OCI-LY1 (cell line): Measurements from ENCODE around the gene PIP4K2A.

Experiments used
- EZH2 ChIP-seq: fragments of 200-600 bp; sonication (generic), shearing (Covaris generic); IDR thresholded peaks from 2 replicates; pipeline ENCODE4 v1.8.0; 2017; ENCODE audit warnings: borderline replicate concordance, mixed run types, mild to moderate bottlenecking, antibody characterized with exemption, low read length, moderate library complexity, mixed read lengths
- TF ChIP-seq, protein P1 (sequence below): fragments of 200-600 bp; sonication (generic), shearing (Covaris generic); IDR thresholded peaks from 2 replicates; pipeline ENCODE4 v1.5.1; 2017; ENCODE audit warnings: mild to moderate bottlenecking, antibody characterized with exemption, low read length, moderate library complexity, mixed read lengths

DNA sequence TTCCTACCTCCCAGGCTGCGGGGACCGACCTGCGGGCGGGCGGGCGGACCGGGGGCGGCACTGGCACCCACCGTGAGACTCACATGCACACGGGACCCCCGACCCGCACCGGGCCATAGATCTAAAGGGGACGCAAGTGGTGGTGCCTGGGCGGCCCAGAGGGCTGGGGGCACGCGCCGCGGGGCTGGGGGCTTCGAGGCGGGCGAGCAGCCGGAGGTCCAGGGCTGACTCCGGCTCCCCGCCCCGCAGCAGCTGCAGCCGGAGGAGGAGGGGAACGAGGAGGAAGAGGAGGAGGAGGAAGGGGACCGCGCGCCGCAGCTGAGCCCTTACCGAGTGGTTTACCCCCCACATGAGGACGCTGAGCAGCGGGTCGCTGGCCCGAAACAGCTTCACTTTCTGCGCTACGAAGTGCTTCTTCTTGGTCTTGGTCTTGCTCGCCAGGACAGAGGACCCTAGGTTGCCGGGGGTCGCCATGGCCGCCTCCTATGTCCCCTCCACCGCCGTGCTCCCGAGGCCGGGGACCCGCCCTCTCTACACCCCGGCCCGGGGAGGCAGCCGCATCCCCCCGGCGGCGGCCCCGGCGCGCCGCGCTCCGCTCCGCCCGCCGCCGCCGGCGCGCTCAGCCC lies 412 bp downstream of the PIP4K2A start:
- TF ChIP-seq, protein P1, sequence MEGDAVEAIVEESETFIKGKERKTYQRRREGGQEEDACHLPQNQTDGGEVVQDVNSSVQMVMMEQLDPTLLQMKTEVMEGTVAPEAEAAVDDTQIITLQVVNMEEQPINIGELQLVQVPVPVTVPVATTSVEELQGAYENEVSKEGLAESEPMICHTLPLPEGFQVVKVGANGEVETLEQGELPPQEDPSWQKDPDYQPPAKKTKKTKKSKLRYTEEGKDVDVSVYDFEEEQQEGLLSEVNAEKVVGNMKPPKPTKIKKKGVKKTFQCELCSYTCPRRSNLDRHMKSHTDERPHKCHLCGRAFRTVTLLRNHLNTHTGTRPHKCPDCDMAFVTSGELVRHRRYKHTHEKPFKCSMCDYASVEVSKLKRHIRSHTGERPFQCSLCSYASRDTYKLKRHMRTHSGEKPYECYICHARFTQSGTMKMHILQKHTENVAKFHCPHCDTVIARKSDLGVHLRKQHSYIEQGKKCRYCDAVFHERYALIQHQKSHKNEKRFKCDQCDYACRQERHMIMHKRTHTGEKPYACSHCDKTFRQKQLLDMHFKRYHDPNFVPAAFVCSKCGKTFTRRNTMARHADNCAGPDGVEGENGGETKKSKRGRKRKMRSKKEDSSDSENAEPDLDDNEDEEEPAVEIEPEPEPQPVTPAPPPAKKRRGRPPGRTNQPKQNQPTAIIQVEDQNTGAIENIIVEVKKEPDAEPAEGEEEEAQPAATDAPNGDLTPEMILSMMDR, result no peak
- TF ChIP-seq EZH2, result no peak
